ENCODE data around the gene CYFIP1.

GRCh38 chr15:22902578-22902977 is 77.6 kb downstream of the CYFIP1 start:
- TF ChIP-seq POLR2A (IDR thresholded peaks at IDR 0.05) (no peak), CTCF (IDR thresholded peaks at IDR 0.05) (no peak)

All from heart left ventricle (tissue), 13 donors.